Mucosa of rectum (tissue), 2 donors: Measurements from ENCODE around the gene APBB1IP.
"Not testable (repeated sequence)": the region's sequence is repeated elsewhere in the genome, so short reads cannot be mapped to it uniquely, and the experiment has no call there.

Experiments used
- H3K27ac ChIP-seq, 2 donors: one replicate each; pipeline ENCODE4 v1.7.0; 2013; ENCODE audit warnings: inconsistent platforms in 2 of 2, low read depth in 2 of 2, low read length in 2 of 2
- H3K27me3 ChIP-seq, 2 donors: one replicate each; pipeline ENCODE4 v1.7.0; 2013; ENCODE audit warnings: low read length in 2 of 2; ENCODE audit not compliant: control insufficient read depth in 2 of 2, insufficient read depth in 2 of 2
- H3K36me3 ChIP-seq, 2 donors: one replicate each; pipeline ENCODE4 v1.7.0; 2013; ENCODE audit warnings: low read length in 2 of 2; ENCODE audit not compliant: control insufficient read depth in 2 of 2, insufficient read depth in 2 of 2
- H3K4me1 ChIP-seq, 2 donors: one replicate each; pipeline ENCODE4 v1.7.0; 2013; ENCODE audit warnings: low read length in 2 of 2, mild to moderate bottlenecking in 1 of 2; ENCODE audit not compliant: control insufficient read depth in 2 of 2, insufficient read depth in 2 of 2
- H3K4me3 ChIP-seq, 2 donors: one replicate each; pipeline ENCODE4 v1.7.0; 2013; ENCODE audit warnings: low read length in 2 of 2
- H3K9ac ChIP-seq, 2 donors: one replicate each; pipeline ENCODE4 v1.7.0; 2013; ENCODE audit warnings: low read length in 2 of 2, low read depth in 1 of 2, mild to moderate bottlenecking in 1 of 2
- H3K9me3 ChIP-seq, 2 donors: one replicate each; pipeline ENCODE4 v1.7.0; 2013; ENCODE audit warnings: low read length in 2 of 2; ENCODE audit not compliant: control insufficient read depth in 2 of 2
- donor health status: healthy.
- donor health status: Normal muscosa, but diverticular disease.

The APBB1IP gene

GRCh38 chr10:26604320-26605093 lies 166.4 kb downstream of the APBB1IP start:
- H3K4me3 ChIP-seq, H3K9ac ChIP-seq, H3K27me3 ChIP-seq, H3K36me3 ChIP-seq, H3K27ac ChIP-seq, H3K9me3 ChIP-seq, H3K4me1 ChIP-seq: not testable (repeated sequence)

- H3K27me3 ChIP-seq, H3K9ac ChIP-seq, H3K36me3 ChIP-seq, H3K4me3 ChIP-seq, H3K9me3 ChIP-seq, H3K27ac ChIP-seq, H3K4me1 ChIP-seq: not testable (repeated sequence)
Observed at GRCh38 chr10:26606389-26606877, 168.3 kb downstream of the APBB1IP start.

- Histone ChIP-seq H3K4me1 (peaks cover 0 to 13% of the 10 kb centered on the region in 2 donors), H3K27me3 (no peaks in the 10 kb centered on the region), H3K9ac (no peak overlapping the region), H3K9me3 (no peaks in the 10 kb centered on the region), H3K36me3 (no peaks in the 10 kb centered on the region), H3K4me3 (peak overlapping the region in 1 of 2 donors; percentile 36), H3K27ac (peak overlapping the region; percentile 13 to 62)
Observed at GRCh38 chr10:26612151-26612915, 174.2 kb downstream of the APBB1IP start.
